Measurements from ENCODE around the gene CLEC9A.

The CLEC9A gene

GRCh38 chr12:10067264-10067663 is 36.8 kb downstream of the CLEC9A start:
- no peak for DNase-seq (ENCODE audit: low read depth, low spot score)

- no peak for DNase-seq (ENCODE audit: low read depth, low spot score)
Measured at GRCh38 chr12:10067942-10068341, 37.5 kb downstream of the CLEC9A start.

- no peak for DNase-seq (ENCODE audit: low read depth, low spot score)
Measured at GRCh38 chr12:10068644-10069043, 38.2 kb downstream of the CLEC9A start.

- DNase-seq (ENCODE audit: low read depth, low spot score), result no peak
Measured at GRCh38 chr12:10069099-10069498, 38.6 kb downstream of the CLEC9A start.

GRCh38 chr12:10069976-10070375 is 39.5 kb downstream of the CLEC9A start:
- no peak for DNase-seq (ENCODE audit: low read depth, low spot score)

GRCh38 chr12:10070380-10070779 is 39.9 kb downstream of the CLEC9A start:
- no peak for DNase-seq (ENCODE audit: low read depth, low spot score)

GRCh38 chr12:10072131-10072530 is 41.6 kb downstream of the CLEC9A start:
- DNase-seq (ENCODE audit: low read depth, low spot score), result no peak

GRCh38 chr12:10073261-10073660 is 42.8 kb downstream of the CLEC9A start:
- DNase-seq (ENCODE audit: low read depth, low spot score), result no peak

- no peak for DNase-seq (ENCODE audit: low read depth, low spot score)
Measured at GRCh38 chr12:10075451-10075850, 45.0 kb downstream of the CLEC9A start.

GRCh38 chr12:10082117-10082874 is 51.8 kb downstream of the CLEC9A start:
- DNase-seq (ENCODE audit: low read depth, low spot score), result no peak

- DNase-seq (ENCODE audit: low read depth, low spot score), result no peak
Measured at GRCh38 chr12:10084733-10085132, 54.3 kb downstream of the CLEC9A start.

- no peak for DNase-seq (ENCODE audit: low read depth, low spot score)
Measured at GRCh38 chr12:10086387-10086786, 55.9 kb downstream of the CLEC9A start.

GRCh38 chr12:10088031-10088430 is 57.5 kb downstream of the CLEC9A start:
- DNase-seq (ENCODE audit: low read depth, low spot score), result no peak

- peak; percentile 31 for DNase-seq (ENCODE audit: low read depth, low spot score)
Measured at GRCh38 chr12:10088955-10089900, 58.7 kb downstream of the CLEC9A start.

GRCh38 chr12:10094646-10095395 is 64.3 kb downstream of the CLEC9A start:
- no peak for DNase-seq (ENCODE audit: low read depth, low spot score)

GRCh38 chr12:10095971-10096370 is 65.5 kb downstream of the CLEC9A start:
- DNase-seq (ENCODE audit: low read depth, low spot score), result no peak

- no peak for DNase-seq (ENCODE audit: low read depth, low spot score)
Measured at GRCh38 chr12:10097521-10097920, 67.0 kb downstream of the CLEC9A start.

- DNase-seq (ENCODE audit: low read depth, low spot score), result peak; percentile 88
Measured at GRCh38 chr12:10098791-10099190, 68.3 kb downstream of the CLEC9A start, which contains the start of gene CLEC1A. Gene CLEC1A (minus strand): TSS chr12:10098985. CDS start chr12:10098922, 63 bp downstream.

GRCh38 chr12:10101042-10101579 is 70.6 kb downstream of the CLEC9A start:
- peak; percentile 77 for DNase-seq (ENCODE audit: low read depth, low spot score)

- DNase-seq (ENCODE audit: low read depth, low spot score), result no peak
Measured at GRCh38 chr12:10101648-10102220, 71.3 kb downstream of the CLEC9A start.

- DNase-seq (ENCODE audit: low read depth, low spot score), result no peak
Measured at GRCh38 chr12:10102322-10102721, 71.8 kb downstream of the CLEC9A start.

All from ELF-1 (cell line).